ENCODE data around the gene HK2. TPM values are rescaled to one million over a fixed set of nuclear protein-coding genes. Genes with fewer than 3 reads are reported as not detected.

Gene HK2
- total and polyA plus RNA-seq, 2 of the 4 experiments (the other 2 are of a cell fraction), result 17.4 to 20.9 TPM

- intact Hi-C loops (cut with micrococcal nuclease), result no loop called here
- Histone ChIP-seq H4K5ac (ENCODE audit: low read depth, low read length) (no peak overlapping the region), H2BK15ac (ENCODE audit: low read depth, low read length) (no peak overlapping the region), H2BK120ac (ENCODE audit: low read depth, low read length) (no peak overlapping the region), H4K8ac (ENCODE audit: low read depth in 2 of 2, low read length in 2 of 2) (no peak overlapping the region), H3K23ac (ENCODE audit: low read depth, low read length) (no peak overlapping the region), H3K79me1 (ENCODE audit: low read depth in 1 of 2, low read length in 2 of 2) (peaks cover 0 to 6% of the 10 kb centered on the region in 2 experiments; a peak in 1 of 4 replicates), H3K56ac (ENCODE audit: extremely low read depth, insufficient read depth, low read length) (no peak overlapping the region), H2AK9ac (replicated peaks; ENCODE audit: low read depth, low read length, poor library complexity) (no peak overlapping the region), H3K4me2 (ENCODE audit: low read depth, low read length) (no peak overlapping the region), H3K9me3 (ENCODE audit: control insufficient read depth, insufficient read depth, low read length) (no peaks in the 10 kb centered on the region), H2BK20ac (ENCODE audit: low read depth, low read length) (no peak overlapping the region), H3K9me1 (ENCODE audit: insufficient read depth, low read length) (no peaks in the 10 kb centered on the region), H4K20me1 (ENCODE audit: insufficient read depth, low read length) (no peaks in the 10 kb centered on the region), H3K27me3 (ENCODE audit: control insufficient read depth, insufficient read depth, low read length) (no peaks in the 10 kb centered on the region), H4K91ac (ENCODE audit: insufficient read depth, low read depth, low read length) (no peak overlapping the region), H2AFZ (replicated peaks; ENCODE audit: low read length, poor library complexity) (no peak overlapping the region), H3K27ac (ENCODE audit: insufficient read depth, low read length) (no peak overlapping the region), H2BK5ac (ENCODE audit: low read depth, low read length, poor library complexity, severe bottlenecking) (no peak overlapping the region), H2AK5ac (ENCODE audit: low read depth, low read length) (no peak overlapping the region), H3K4me3 (ENCODE audit: insufficient read depth, low read depth, low read length) (no peak overlapping the region), H3K18ac (ENCODE audit: low read depth, low read length) (no peak overlapping the region), H3K36me3 (ENCODE audit: control insufficient read depth, insufficient read depth, low read length) (no peaks in the 10 kb centered on the region), H3K4ac (ENCODE audit: low read depth, low read length) (no peak overlapping the region), H3K4me1 (ENCODE audit: control insufficient read depth, insufficient read depth, low read length) (0 out of 2 replicates have a peak, but pooled peaks cover 2% of the 10 kb centered on the region), H3K9ac (ENCODE audit: low read depth, low read length) (no peak overlapping the region), H3K14ac (replicated peaks; ENCODE audit: low read depth, low read length) (no peak overlapping the region)
- in situ Hi-C loops (cut with MboI; ENCODE audit: low sequenced_read_pairs), result loop anchor here (25.0 kb wide), 1 partner anchor 688 kb away; no protein-coding TSS in a partner anchor
- TF ChIP-seq CHD1 (IDR thresholded peaks at IDR 0.05; ENCODE audit: low read depth, low read length) (no peak), USF2 (IDR thresholded peaks at IDR 0.05; ENCODE audit: low read depth, low read length) (no peak), BHLHE40 (IDR thresholded peaks at IDR 0.05; ENCODE audit: low read depth, low read length) (no peak), MAZ (IDR thresholded peaks at IDR 0.05; ENCODE audit: borderline replicate concordance, low read depth, low read length) (no peak), ELK1 (IDR thresholded peaks at IDR 0.05; ENCODE audit: borderline replicate concordance, low read depth, low read length) (no peak), CTCF (conservative IDR thresholded peaks at IDR 0.05; ENCODE audit: low read depth, low read length) (no peak), FOS (IDR thresholded peaks at IDR 0.05; ENCODE audit: low read depth, low read length) (no peak), RAD21 (IDR thresholded peaks at IDR 0.05; ENCODE audit: low read length) (no peak), RCOR1 (IDR thresholded peaks at IDR 0.05; ENCODE audit: insufficient replicate concordance, low read length) (no peak), MXI1 (IDR thresholded peaks at IDR 0.05; ENCODE audit: borderline replicate concordance, low read depth, low read length) (no peak)
- POLR2A ChIA-PET (ENCODE audit: unreplicated experiment), result no interaction called here
- 89% methylated on average over 3 of the region's 11 CpGs; no CpG with 5 or more reads in 1 of the 2 experiments for WGBS, 2 experiments (ENCODE audit: extremely low coverage in 2 of 2, insufficient read length in 1 of 2)
- CTCF ChIA-PET, result interaction anchor here (0.9 kb wide), 1 partner anchor 10 kb away, joined by 3 read pairs; no protein-coding TSS in a partner anchor
- no TSS peak for BruUV-seq (replicated peaks)
- no peak for ATAC-seq (ENCODE audit: low read depth)
- dilution Hi-C loops (cut with HindIII; ENCODE audit: low sequenced_read_pairs, unreplicated experiment), result no loop called here
- no peak for DNase-seq
Measured at GRCh38 chr2:74924463-74925265, 90.7 kb downstream of the HK2 start.

Measured in IMR-90 (cell line).